HG03432 (cell line): ENCODE data around the gene BRCC3.

Source experiments
- ATAC-seq: cut with Tn5 transposase; IDR thresholded peaks from one replicate; pipeline ENCODE4 v1.9.1; 2021; ENCODE audit warnings: mild to moderate bottlenecking, moderate library complexity; ENCODE audit not compliant: unreplicated experiment

BRCC3 gene

DNA sequence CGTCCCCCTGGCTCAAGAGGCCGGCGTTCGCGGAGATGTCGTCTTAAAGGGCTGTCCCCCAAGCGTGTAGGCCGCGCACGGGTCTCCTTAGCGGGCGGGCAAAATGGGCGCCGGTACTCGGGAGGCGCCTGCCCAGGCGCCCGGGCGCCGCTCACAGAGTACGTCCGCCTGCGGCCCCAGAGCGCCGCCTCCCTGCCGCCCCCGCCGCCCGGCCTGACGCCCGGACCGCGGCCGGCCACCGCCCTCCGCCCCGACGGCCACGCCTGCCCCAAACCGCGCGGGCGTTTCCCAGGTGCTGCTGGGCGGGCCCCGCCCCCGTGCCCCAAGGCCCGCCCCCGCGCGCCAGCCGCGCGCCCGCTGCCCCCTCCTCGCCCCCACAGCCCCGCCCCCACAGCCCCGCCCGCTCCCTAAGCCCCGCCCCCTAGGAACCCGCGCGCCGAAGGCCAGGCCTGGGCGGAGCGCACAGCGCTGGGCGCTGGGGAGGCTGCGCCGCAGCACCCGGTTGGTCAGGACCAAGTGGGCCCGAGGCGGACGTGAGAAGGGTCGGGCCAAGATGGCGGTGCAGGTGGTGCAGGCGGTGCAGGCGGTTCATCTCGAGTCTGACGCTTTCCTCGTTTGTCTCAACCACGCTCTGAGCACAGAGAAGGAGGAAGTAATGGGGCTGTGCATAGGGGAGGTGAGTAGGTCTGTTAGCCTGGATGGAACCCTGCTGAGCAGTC is at the start of gene BRCC3, which contains the start of the genes CMC4 and MTCP1:
BRCC3 (plus strand) TSS at position 534 of the 719 bp plus-strand sequence; CDS start at position 554, 20 bp downstream.
CMC4 (minus strand) TSS at position 162 of the 719 bp plus-strand sequence. CDS start 7,113 bp downstream, outside the sequence.
MTCP1 (minus strand) TSS at position 162 of the 719 bp plus-strand sequence. CDS start 5,126 bp downstream, outside the sequence.
- peak; percentile 92 for ATAC-seq

DNA sequence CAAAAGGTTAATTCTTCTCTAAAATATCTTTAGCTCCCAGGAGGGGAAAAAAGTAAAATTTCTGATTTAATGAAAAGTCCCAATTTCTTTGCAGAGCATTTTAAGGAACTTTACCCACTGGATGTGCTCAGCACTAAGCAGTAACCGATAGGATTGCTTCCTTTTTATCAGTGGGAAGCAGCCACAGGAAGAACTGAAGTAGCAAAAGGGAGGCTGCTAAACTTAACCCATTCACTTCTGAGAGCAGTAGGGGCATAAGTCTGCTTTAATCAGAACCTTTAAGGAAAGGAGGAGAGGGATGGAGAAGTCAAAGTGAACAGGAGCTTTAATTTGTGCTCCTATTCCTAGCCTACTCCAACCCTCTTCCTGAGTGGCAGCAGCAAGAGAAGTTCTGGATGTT is 48.7 kb upstream of the BRCC3 start, which contains the start of gene F8:
F8 (minus strand) TSS at position 139 of the 400 bp plus-strand sequence. CDS start 171 bp downstream, outside the sequence.
- ATAC-seq = no peak

DNA sequence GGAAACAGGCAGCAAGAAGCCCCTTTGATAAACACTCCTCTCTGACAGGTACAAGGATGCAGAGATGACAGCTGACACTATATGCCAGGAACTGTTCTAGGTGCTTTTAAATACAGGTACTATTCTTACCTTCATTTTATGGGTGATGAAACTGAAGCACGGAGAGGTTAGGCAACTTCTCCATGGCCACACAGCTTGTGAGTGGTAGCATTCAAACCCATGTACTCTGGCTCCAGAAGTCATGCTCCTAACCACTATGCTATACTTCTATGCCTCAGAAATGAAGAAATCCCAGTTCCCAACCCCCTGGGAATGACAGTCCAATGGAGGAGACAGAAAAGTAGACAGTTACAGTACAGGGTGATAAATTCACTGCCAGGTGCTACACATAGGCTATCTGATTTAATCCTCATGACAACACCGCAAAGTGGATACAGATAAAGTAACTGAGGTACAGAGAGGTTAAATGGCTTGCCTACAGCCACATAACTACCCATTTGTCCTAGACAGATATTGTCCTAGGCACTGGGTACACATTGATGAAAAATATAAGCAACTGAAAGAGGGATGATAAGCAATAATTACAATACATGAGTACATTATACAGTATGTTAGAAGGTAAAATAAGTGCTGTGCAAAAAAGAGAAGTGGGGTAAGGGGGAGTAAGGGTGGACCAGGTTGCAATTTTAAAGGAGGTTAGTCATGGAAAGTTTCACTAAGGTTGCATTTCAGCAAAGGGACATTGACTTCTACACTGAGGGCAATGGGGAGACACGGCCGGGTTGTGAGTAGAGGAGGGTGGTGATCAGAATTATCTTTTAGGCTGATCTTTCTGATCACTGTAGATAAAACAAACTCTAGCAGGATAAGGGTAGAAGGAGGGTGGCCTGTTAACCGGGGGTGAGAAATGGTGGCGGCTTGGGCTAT is 47.1 kb upstream of the BRCC3 start:
- no peak for ATAC-seq

DNA sequence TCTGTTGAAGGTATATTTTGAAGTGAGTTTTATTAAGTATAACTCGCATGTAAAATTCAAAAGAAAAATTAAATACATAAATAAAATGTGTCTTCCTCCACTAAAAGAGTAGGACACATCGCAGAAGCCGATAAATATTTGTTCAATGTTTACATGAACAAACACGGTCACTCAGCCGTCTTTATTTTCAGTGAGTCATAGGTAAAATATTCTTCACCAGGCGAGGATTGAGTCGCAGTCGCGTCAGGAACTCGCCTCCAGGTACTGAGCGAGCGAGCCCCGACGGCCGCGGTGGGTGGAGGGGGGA is 44.9 kb upstream of the BRCC3 start:
- no peak for ATAC-seq

DNA sequence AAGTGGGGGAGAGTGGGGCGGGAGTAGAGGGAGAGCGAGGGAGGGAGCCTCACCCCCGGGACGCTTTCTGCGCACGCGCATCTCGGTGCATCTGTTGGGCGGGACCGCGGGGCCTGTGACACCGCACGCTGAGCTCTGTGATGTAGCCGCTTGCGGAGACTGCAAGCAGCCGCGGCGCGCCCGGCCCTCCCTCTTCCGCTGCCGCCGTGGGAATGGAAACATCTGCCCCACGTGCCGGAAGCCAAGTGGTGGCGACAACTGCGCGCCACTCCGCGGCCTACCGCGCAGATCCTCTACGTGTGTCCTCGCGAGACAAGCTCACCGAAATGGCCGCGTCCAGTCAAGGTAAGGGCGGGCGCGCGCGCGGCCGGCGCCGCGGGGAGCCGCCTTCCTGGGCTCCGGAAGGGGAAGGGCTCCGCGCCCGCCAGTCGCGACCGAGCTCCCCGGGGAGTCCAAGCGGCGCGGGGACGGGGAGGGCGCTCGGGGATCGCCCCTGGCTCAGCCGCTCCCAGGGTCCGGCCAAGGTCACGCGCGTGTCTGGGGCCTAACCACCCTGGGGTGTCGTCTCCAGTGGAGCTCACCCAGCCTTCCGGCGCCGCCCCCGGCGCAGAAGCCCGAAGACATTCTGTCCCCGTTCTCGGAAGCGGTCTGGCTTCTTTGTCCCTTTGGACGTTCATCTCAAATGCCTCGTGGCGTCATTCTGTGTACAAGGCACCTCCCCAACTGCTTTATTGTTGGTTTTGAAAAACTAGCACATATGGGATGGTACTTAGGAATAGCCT is 44.4 kb upstream of the BRCC3 start, which contains the start of gene FUNDC2:
FUNDC2 (plus strand) TSS at position 118 of the 782 bp plus-strand sequence; CDS start at position 213, 95 bp downstream.
- peak; percentile 93 for ATAC-seq

DNA sequence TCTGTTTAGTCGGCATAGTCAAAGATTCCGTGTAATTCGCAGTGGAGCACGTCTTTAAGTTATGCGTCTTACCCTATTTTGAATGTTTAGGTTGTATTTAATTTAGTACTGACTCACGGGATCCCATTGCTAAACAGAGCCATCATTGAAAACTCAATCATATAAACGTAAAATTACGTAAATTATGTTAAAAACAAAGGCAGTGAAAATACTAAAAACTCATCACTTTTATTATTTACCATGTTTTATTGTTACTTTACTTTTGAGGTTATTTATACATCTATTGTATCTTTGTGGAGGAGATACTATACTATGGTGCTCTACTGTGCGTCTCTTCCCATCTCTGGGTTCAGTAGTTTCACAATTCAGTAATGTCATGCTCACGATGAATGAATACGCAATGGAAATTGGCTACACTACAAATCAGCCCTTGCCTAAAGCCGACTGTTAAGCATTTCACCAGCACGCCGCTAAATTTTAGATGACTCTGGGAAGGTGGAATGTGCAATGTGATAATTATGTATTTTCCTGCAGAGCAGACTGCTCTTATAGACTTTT is 43.7 kb upstream of the BRCC3 start:
- no peak for ATAC-seq

DNA sequence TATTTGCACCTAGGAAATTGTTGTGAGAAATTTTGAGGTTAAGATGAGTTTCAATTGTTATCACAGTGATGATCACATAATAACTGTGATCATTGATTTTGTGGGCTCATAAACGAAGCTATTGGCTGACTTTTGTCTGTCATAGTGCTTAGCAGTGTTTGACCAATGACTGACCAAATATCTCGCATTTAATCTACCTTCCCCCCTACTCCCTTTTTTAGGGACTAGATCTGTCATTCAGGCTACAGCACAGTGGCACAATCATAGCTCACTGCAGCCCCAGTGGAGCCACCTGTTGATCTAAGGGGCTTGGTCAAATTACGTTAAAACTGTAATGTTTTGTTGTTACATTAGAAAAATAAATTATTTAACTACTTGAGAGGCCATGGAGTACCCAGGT is 43.2 kb upstream of the BRCC3 start:
- ATAC-seq = no peak

DNA sequence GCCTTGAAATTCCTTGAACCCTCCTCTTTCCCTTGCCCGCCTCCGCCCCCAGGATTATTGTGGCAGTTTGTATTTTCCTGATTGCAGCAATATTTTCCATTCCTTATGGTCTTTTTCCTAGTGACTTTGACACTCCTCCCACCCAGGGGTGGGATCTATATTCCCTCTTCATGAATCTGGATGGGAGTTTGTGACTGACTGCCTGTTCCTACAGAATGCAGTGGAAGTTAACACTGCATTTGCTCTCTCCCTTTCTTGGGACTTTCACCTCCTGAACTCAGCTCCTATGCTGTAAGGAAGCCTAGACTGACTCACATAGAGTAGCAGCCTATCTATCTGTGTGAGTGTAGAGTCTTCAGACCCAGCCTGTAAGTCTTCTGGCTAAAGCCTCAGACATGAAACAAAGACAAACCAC is 42.4 kb upstream of the BRCC3 start:
- no peak for ATAC-seq

DNA sequence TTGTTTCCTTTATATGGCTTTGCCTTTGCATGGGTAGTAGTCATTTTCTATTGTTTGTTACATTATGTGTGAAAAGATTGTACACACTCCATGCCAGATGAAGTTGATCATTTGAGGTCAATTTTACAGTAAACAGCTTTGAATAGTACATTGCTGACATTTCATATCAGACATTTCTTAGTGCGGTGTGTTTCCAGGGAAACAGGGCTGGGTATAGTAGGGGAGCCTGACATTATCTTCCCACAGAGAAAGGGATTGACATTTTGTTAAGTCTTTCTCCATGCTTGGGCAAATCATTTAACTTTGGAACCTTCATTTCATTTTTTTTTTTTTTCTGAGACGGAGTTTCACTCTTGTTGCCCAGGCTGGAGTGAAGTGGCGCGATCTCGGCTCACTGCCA is 39.7 kb upstream of the BRCC3 start:
- ATAC-seq = no peak

DNA sequence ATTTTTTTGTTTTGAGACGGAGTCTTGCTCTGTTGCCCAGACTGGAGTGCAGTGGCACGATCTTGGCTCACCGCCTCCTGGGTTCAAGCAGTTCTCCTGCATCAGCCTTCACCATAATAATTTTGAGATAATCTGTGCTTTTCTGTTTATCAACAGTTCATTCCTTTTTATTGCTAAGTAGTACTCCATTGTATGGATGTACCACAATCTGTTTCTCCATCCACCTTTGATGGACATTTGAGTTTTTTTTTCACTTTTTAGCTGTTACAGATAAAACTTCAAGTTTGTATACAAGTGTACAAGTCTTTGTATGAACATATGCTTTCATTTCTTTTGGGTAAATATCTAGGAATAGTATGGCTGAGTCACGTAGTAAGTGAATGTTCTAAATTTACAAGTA is 35.6 kb upstream of the BRCC3 start:
- ATAC-seq = no peak

DNA sequence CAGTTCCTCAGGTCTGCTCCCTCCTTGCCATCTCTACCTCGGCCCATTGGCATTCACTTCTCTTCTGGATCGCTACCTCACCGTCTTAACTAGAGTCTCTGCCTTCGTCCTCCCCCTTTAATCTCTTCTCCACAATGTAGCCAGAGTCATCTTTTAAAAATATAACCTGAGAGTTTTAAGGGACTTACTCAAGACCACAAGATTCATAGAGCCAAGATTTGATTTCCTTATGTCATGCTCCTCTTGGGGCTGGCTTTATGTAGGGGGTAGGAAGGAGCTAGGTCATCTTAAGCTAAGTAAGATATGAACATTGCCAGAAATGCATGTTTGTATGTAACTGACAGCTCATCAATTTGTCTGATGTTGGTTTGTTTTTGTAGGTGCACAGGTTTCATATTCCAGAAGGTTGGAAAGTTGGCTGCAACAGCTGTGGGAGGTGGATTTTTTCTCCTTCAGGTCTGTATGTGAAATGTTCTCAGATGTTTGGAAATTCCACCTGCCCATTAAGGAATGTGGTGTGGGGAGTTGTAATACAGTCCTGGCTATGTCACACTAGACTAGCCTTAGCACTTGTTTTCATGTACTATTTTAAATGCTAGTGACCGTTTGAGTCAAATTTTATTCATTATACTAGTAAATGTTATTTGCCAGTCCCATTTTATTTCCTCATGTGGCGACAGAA is 25.0 kb upstream of the BRCC3 start:
- ATAC-seq = no peak

DNA sequence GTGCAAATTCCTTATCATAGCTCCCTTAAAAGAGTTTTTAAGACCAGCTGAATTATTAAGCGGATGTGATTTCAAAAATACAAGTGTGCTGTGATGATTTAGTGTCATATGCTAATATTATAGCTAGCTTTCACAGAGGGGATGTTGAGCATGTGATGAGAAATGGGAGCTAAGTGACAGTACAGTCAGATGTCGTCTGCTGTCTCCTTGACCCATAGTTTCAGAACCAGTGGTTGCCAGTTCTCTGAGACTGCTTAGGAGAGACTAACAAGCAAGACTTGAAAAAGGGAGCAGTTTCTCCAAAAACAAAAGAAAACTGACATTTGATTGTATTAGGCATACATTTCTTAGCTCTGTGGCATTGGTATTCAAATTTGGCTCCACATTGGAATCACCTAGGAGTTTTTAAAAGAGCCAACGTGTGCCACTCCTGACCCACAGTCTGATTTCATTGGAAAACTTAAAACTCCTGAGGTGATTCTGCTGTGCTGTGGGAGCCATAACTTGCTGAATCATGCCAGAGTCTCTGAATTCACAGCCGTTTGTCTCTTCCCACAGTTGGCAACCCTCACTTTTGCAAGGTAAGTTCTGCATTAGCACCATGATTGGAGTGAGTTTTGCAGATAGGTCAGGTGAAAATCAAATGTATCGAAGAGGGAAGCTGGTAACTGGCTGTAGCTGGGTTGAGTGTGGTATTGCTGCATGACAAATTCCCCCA is 24.3 kb upstream of the BRCC3 start:
- ATAC-seq = no peak

DNA sequence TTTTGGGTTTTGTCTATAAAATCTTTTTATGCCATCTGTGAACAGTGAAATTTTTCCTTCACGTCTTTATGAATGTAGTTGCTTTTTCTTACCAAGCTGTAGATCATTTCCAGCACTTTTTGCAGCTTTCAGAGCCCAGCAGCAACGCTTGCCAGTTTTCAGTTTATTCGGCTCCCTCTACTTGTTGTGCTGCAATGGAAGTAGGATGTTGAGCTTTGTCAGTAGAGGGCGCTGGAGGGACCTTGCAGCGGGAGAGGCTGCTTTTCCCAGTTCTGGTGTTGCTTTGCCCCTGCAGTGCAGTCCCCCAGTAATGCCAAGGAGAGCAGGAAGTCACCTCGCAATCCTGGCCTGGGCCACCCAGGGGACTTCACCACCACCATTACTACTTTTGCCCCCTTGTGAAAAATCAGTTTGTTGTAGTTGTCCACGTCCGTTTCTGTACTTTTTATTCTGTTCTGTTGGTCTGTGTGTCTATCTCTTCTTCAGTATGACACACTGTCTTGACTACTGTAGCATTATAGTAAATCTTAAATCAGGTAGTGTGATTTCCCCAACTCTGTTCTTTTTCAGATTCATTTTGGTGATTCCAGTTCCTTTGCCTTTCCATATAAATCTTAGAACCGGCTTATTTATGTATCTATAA is 22.2 kb upstream of the BRCC3 start:
- no peak for ATAC-seq

DNA sequence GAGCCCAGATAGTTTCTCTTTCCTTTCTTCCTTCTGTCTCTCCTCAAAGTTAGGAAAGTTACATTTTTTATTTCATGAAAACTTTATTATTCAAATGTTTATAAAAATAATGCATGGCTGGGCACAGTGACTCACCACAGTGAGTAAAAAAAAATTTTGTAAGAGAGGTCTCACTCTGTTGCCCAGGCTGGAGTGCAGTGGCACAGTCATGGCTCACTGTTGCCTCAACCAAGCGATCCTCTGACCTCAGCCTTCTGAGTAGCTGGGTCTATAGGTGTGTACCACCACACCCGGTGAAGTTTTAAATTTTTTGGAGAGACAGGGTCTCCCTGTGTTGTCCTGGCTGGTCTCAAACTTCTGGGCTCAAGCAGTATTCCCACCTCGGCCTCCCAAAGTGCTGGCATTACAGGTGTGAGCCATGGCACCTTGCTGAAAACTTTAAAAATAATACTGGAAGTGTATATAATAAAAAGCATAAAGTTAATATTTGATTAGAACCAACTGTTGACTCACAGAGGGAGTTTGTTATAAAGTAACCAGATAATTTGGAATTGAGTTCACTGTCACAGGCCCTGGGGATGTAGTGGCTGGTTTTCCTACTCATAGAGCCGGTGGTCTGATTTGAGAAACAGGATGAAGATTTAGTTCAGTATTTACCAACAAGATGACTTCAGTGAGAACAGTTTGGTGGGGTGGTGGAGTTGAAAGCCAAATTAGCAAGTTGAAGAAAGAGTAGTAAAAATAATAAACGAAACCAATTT is 18.4 kb upstream of the BRCC3 start:
- ATAC-seq = no peak

DNA sequence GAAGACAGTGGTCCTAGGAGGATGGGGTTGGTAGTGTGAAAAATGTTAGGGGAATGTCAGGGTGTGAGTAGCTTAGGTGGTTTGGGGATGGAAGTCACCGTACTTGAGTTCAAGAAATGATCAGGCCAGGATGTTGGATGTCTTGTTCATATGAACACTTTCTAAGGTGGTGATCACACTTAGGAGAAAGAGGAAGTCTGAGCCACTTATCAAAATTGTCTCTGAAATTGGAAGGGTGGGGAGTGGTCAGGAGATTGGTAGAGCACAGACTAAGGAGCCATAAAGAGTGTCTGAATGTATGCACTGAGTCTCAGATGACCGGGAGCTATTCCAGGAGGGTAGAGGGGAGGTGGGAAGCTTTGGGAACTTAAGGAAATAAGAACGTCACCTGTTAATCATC is 17.7 kb upstream of the BRCC3 start:
- ATAC-seq = no peak

DNA sequence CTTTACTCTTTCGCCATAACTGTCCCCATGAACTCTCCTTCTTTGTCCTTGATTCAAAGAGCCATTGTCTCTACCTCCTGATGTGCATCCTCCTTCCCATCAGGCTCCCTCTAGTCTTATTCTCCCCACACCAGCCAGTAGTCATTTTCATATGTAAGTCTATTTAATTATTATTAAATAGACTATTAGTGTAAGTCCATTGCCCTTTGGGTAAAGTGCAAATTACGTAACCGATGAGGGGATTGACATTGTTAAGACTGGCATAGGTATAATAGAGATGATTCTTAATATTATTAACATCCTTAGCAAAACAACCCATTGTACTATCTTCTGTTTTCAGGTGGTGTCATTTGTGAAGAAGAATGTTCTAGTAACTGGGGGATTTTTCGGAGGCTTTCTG is 17.1 kb upstream of the BRCC3 start:
- no peak for ATAC-seq

DNA sequence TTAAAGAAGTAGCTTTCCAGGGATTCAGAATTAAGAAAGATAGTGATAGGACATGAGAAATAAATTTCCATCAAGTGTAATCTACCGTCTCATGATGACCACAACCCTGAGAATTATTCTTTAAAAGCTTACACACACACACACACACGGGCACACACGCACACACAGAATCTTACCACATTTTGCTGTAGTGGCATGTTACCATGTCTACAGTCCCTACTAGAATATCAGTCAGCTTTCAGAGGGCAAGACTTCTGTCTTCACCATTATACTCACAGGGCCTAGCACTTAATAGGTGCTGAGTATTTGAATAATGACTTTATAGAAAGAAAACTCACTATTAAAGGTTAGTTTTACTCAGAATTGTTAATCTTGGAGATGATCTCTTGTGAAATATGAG is 15.8 kb upstream of the BRCC3 start:
- ATAC-seq = no peak

DNA sequence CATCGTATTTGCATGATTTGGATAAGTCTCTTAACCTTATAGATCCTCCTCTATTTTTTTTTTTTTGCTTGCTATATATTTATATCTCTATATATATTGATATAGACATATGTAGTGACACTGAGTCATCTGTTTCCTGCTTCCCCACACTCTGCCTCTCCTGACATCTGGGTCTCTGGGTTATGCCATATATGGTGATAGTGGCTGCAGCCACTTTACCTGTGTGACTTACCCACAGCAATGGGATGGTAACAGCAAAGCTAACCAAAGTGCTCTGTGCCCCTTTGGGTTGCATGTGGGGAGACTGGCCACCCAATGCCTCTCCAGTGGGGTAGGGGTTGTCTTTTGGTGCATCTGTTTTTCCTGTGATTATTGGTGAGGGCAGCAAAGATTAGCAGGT is 14.8 kb upstream of the BRCC3 start:
- no peak for ATAC-seq
